GM18505 (cell line): ENCODE data around the gene EEF2K.
"Not testable (repeated sequence)": the region's sequence is repeated elsewhere in the genome, so short reads cannot be mapped to it uniquely, and the experiment has no call there.

Experiments
- ATAC-seq: cut with Tn5 transposase; IDR thresholded peaks from one replicate; pipeline ENCODE4 v1.9.1; 2021; ENCODE audit not compliant: unreplicated experiment
- POLR2A ChIP-seq: IDR thresholded peaks from 4 replicates; pipeline ENCODE4 v1.6.1; 2011; ENCODE audit warnings: borderline replicate concordance; ENCODE audit not compliant: insufficient read depth, insufficient read length; ENCODE audit errors: extremely low read depth

EEF2K gene

GRCh38 chr16:22192261-22193062 lies 13.6 kb upstream of the EEF2K start:
- ATAC-seq, result no peak
- TF ChIP-seq POLR2A, result peak; percentile 17

DNA sequence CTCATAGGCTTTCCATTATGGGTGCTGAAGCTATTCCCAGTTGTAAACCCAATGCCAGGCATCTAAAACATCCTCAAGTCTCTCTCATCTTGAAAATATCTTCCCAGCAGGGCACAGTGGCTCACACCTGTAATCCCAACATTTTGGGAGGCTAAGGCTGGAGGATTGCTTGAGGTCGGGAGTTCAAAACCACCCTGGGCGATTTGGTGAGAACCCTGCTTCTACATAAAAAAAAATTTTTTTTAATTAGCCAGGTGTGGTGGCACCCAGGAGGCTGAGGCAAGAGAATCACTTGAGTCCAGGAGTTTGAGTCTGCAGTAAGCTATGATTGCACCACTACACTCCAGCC lies 13.0 kb upstream of the EEF2K start:
- TF ChIP-seq POLR2A, result no peak
- no peak for ATAC-seq

- no peak for ATAC-seq
- no peak for TF ChIP-seq POLR2A
Measured at GRCh38 chr16:22194707-22195444, 11.2 kb upstream of the EEF2K start.

DNA sequence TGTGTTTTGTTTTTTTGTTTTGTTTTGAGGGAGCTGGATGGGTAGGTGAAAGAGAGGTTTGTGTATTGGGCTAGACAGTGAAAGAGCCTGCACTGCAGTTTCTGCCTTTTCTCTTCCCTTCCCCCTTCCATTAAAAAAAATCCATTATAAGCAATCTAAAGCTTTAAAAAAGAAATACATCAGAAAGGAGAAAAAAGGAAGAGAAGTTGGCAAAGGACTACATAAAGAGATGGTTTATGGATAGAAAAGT lies 10.7 kb upstream of the EEF2K start:
- ATAC-seq, result no peak

GRCh38 chr16:22195695-22196558 lies 10.2 kb upstream of the EEF2K start:
- no peak for ATAC-seq
- TF ChIP-seq POLR2A, result peak; percentile 52

More for the DNA sequence above, 10.7 kb upstream of the EEF2K start:
- TF ChIP-seq POLR2A, result no peak

- not testable (repeated sequence) for ATAC-seq
Measured at GRCh38 chr16:22196559-22197168, 9.4 kb upstream of the EEF2K start.

DNA sequence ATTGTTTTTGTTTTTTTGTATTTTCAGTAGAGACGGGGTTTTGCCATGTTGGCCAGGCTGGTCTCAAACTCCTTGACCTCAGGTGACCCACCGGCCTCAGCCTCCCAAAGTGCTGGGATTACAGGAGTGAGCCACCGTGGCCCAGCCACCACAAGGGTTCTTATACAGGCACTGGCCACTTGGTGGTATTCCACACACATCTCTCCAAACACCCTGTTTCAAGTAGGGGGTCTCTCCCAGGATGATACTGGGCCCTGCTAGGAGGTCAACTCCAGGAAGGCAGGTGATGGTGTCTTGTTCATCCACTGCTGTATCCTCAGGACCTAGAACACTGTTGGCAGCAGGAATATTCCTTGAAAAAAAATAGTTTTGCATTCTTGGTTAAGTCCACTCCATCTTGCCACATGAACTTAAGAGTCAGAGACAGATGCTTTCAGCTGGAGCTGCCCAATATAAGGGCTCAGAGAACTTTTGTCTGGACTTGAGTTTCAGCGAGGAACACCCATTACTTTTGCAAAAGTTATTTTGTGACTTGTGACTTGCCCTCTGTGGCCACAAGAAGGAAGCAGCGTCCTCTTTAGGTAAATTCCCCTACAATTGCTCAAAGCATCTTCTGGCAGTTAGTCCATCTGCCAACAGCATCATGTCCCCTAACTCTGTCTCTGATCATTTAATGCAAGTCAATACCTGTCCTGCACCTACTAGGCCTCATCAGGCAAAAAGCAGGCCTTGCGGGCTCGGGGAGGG lies 7.4 kb upstream of the EEF2K start:
- no peak for TF ChIP-seq POLR2A
- ATAC-seq, result no peak

GRCh38 chr16:22202261-22202637 lies 3.8 kb upstream of the EEF2K start:
- TF ChIP-seq POLR2A, result no peak
- ATAC-seq, result no peak

DNA sequence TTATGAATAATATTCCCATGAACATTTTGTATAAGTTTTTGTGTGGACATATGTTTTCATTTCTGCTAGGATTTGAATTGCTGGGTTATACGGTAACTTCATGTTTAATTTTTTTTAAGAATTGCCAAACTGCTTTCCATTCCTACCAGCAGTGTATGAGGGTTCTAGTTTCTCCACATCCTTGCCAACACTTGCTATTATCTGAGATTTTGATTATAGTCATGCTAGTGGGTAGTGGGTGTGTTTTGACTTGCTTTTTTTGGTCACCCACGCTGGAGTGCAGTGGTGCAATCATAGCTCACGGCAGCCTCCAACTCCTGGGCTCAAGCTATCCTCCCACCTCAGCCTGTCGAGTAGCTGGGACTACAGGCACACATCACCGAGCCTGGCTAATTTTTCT lies 3.0 kb upstream of the EEF2K start:
- TF ChIP-seq POLR2A, result no peak
- ATAC-seq, result no peak

- ATAC-seq, result no peak
- no peak for TF ChIP-seq POLR2A
Measured at GRCh38 chr16:22204091-22204655, 1.9 kb upstream of the EEF2K start.

DNA sequence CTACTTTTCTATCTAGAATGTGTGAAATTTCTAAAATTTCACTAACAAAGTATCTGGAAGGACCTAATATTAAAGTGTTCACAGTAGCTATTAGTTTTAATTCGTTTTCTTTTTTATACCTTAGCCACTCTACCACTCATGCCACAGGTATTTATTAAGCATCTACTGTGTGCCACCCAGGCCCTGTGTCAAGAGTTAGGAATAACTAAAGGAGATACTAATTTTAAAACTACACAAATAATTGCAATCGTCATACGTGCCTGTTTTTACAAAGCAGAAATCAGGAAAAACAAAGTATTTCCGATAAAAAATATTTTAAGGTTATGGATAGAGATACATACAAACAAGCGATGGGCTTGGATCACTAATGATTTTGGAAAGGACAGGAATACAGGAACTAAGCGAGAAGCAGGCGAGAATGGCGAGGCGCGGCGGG lies 483 bp upstream of the EEF2K start:
- no peak for TF ChIP-seq POLR2A
- ATAC-seq, result no peak

- peak; percentile 48 for ATAC-seq
- peak; percentile 51 for TF ChIP-seq POLR2A
Measured at GRCh38 chr16:22206842-22207714, 1.0 kb downstream of the EEF2K start.

GRCh38 chr16:22207715-22208360 lies 1.8 kb downstream of the EEF2K start:
- TF ChIP-seq POLR2A, result no peak
- ATAC-seq, result no peak
